ENCODE results near the gene MSH3. TPM values are rescaled to one million over a fixed set of nuclear protein-coding genes. Genes with fewer than 3 reads are reported as not detected.

Gene MSH3
- total RNA-seq, 1 experiment from 2014 or later = 21.9 TPM

GRCh38 chr5:80740999-80741398 is 86.5 kb downstream of the MSH3 start:
- no peaks in the 10 kb centered on the region for H3K9me3 Mint-ChIP-seq (ENCODE audit: unreplicated experiment)
- TF ChIP-seq, protein P1, sequence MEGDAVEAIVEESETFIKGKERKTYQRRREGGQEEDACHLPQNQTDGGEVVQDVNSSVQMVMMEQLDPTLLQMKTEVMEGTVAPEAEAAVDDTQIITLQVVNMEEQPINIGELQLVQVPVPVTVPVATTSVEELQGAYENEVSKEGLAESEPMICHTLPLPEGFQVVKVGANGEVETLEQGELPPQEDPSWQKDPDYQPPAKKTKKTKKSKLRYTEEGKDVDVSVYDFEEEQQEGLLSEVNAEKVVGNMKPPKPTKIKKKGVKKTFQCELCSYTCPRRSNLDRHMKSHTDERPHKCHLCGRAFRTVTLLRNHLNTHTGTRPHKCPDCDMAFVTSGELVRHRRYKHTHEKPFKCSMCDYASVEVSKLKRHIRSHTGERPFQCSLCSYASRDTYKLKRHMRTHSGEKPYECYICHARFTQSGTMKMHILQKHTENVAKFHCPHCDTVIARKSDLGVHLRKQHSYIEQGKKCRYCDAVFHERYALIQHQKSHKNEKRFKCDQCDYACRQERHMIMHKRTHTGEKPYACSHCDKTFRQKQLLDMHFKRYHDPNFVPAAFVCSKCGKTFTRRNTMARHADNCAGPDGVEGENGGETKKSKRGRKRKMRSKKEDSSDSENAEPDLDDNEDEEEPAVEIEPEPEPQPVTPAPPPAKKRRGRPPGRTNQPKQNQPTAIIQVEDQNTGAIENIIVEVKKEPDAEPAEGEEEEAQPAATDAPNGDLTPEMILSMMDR (IDR thresholded peaks at IDR 0.05; ENCODE audit: unreplicated experiment) = no peak
- no peaks in the 10 kb centered on the region for H3K27me3 Mint-ChIP-seq (ENCODE audit: insufficient read depth, unreplicated experiment)
- ChIA-PET CTCF (interaction anchor here (0.5 to 0.7 kb wide), 2 partner anchors 261 to 609 kb away, joined by 3 to 4 read pairs; no protein-coding TSS in a partner anchor), POLR2A (no interaction called here)
- intact Hi-C loops (cut with micrococcal nuclease) = no loop called here
- H3K4me1 Mint-ChIP-seq (ENCODE audit: insufficient read depth, unreplicated experiment) = no peaks in the 10 kb centered on the region
- H3K27ac Mint-ChIP-seq (ENCODE audit: low read depth, unreplicated experiment) = no peak overlapping the region
- no TSS peak for BruUV-seq (replicated peaks)
- no peak overlapping the region for H3K4me3 Mint-ChIP-seq (ENCODE audit: unreplicated experiment)
- peaks cover 22% of the 10 kb centered on the region for H3K36me3 Mint-ChIP-seq (ENCODE audit: insufficient read depth, unreplicated experiment)
- DNase-seq (ENCODE audit: unreplicated experiment) = no peak

- no peaks in the 10 kb centered on the region for H3K4me1 Mint-ChIP-seq (ENCODE audit: insufficient read depth, unreplicated experiment)
- no TSS peak for BruUV-seq (replicated peaks)
- intact Hi-C loops (cut with micrococcal nuclease) = no loop called here
- peak overlapping the region; percentile 71 for H3K27ac Mint-ChIP-seq (ENCODE audit: low read depth, unreplicated experiment)
- H3K9me3 Mint-ChIP-seq (ENCODE audit: unreplicated experiment) = no peaks in the 10 kb centered on the region
- peaks cover 29% of the 10 kb centered on the region for H3K36me3 Mint-ChIP-seq (ENCODE audit: insufficient read depth, unreplicated experiment)
- no peak overlapping the region for H3K4me3 Mint-ChIP-seq (ENCODE audit: unreplicated experiment)
- ChIA-PET POLR2A (interaction anchor here (0.9 kb wide), 1 partner anchor 18 kb away, joined by 4 read pairs; no protein-coding TSS in a partner anchor), CTCF (no interaction called here)
- no peaks in the 10 kb centered on the region for H3K27me3 Mint-ChIP-seq (ENCODE audit: insufficient read depth, unreplicated experiment)
- TF ChIP-seq, protein P1 (IDR thresholded peaks at IDR 0.05; ENCODE audit: unreplicated experiment) = no peak
- DNase-seq (ENCODE audit: unreplicated experiment) = no peak
Measured at GRCh38 chr5:80744149-80744548, 89.7 kb downstream of the MSH3 start.

GRCh38 chr5:80745490-80745889 is 91.0 kb downstream of the MSH3 start:
- no peak overlapping the region for H3K27ac Mint-ChIP-seq (ENCODE audit: low read depth, unreplicated experiment)
- TF ChIP-seq, protein P1 (IDR thresholded peaks at IDR 0.05; ENCODE audit: unreplicated experiment) = no peak
- CTCF ChIA-PET = interaction anchor here (0.6 to 0.8 kb wide), 3 partner anchors 8 to 363 kb away, joined by 3 to 4 read pairs (median 3); no protein-coding TSS in a partner anchor
- BruUV-seq (replicated peaks) = no TSS peak
- no peak overlapping the region for H3K4me3 Mint-ChIP-seq (ENCODE audit: unreplicated experiment)
- H3K27me3 Mint-ChIP-seq (ENCODE audit: insufficient read depth, unreplicated experiment) = no peaks in the 10 kb centered on the region
- no peaks in the 10 kb centered on the region for H3K4me1 Mint-ChIP-seq (ENCODE audit: insufficient read depth, unreplicated experiment)
- POLR2A ChIA-PET = interaction anchor here (0.5 to 1.2 kb wide), 4 partner anchors 10 to 91 kb away, joined by 3 to 4 read pairs (median 4); partner anchors contain the start of gene DHFR
- H3K9me3 Mint-ChIP-seq (ENCODE audit: unreplicated experiment) = no peaks in the 10 kb centered on the region
- DNase-seq (ENCODE audit: unreplicated experiment) = peak; percentile 43
- H3K36me3 Mint-ChIP-seq (ENCODE audit: insufficient read depth, unreplicated experiment) = peaks cover 29% of the 10 kb centered on the region
- intact Hi-C loops (cut with micrococcal nuclease) = no loop called here

GRCh38 chr5:80747922-80748321 is 93.5 kb downstream of the MSH3 start:
- peaks cover 4% of the 10 kb centered on the region for H3K9me3 Mint-ChIP-seq (ENCODE audit: unreplicated experiment)
- TF ChIP-seq, protein P1 (IDR thresholded peaks at IDR 0.05; ENCODE audit: unreplicated experiment) = no peak
- no TSS peak for BruUV-seq (replicated peaks)
- no peak for DNase-seq (ENCODE audit: unreplicated experiment)
- H3K27ac Mint-ChIP-seq (ENCODE audit: low read depth, unreplicated experiment) = no peak overlapping the region
- peaks cover 20% of the 10 kb centered on the region for H3K36me3 Mint-ChIP-seq (ENCODE audit: insufficient read depth, unreplicated experiment)
- intact Hi-C loops (cut with micrococcal nuclease) = no loop called here
- no peaks in the 10 kb centered on the region for H3K4me1 Mint-ChIP-seq (ENCODE audit: insufficient read depth, unreplicated experiment)
- H3K4me3 Mint-ChIP-seq (ENCODE audit: unreplicated experiment) = no peak overlapping the region
- H3K27me3 Mint-ChIP-seq (ENCODE audit: insufficient read depth, unreplicated experiment) = no peaks in the 10 kb centered on the region
- ChIA-PET CTCF (interaction anchor here (0.7 kb wide), 1 partner anchor 205 kb away, joined by 3 read pairs; no protein-coding TSS in a partner anchor), POLR2A (no interaction called here)

All from MCF 10A (cell line).